Right lobe of liver (tissue), 6 donors: ENCODE results near the gene SH2D2A. TPM values are rescaled to one million over a fixed set of nuclear protein-coding genes. Genes with fewer than 3 reads are reported as not detected.

Experiments used
- ATAC-seq, 4 donors: fragments of 200-7000 bp; cut with Tn5 transposase; one replicate each; pipeline ENCODE4 v1.9.1; 2020; ENCODE audit warnings: mild to moderate bottlenecking in 4 of 4, moderate library complexity in 4 of 4
- DNase-seq, 3 donors: peaks; one replicate each; pipeline ENCODE4 v3.0.0-alpha.2; 2020
- H3K27ac ChIP-seq, 3 donors: fragments of 200-600 bp; one replicate each; pipeline ENCODE4 v1.8.0; 2022
- H3K27me3 ChIP-seq, 2 donors: fragments of 200-600 bp; one replicate each; pipeline ENCODE4 v1.8.0; 2022
- H3K36me3 ChIP-seq, 4 donors: fragments of 200-600 bp; sonication (generic) in 1 of 4; one replicate each; pipeline versions ENCODE4 v1.5.1 to v1.8.0; 2017 to 2022; ENCODE audit warnings: control low read depth in 1 of 4
- H3K4me1 ChIP-seq, 4 donors: fragments of 200-600 bp; sonication (generic) in 1 of 4; one replicate each; pipeline versions ENCODE4 v1.5.1 to v1.8.0; 2017 to 2022; ENCODE audit warnings: control low read depth in 1 of 4
- H3K4me3 ChIP-seq, 3 donors: fragments of 200-600 bp; one replicate each; pipeline ENCODE4 v1.8.0; 2022
- H3K9me3 ChIP-seq, 4 donors: fragments of 200-600 bp; sonication (generic) in 1 of 4; one replicate each; pipeline versions ENCODE4 v1.5.1 to v1.8.0; 2017 to 2022; ENCODE audit warnings: control low read depth in 1 of 4
- CTCF ChIP-seq, 4 donors: fragments of 200-600 bp in 3 of 4; fragments of 450-650 bp in 1 of 4; IDR thresholded peaks; one replicate each; pipeline versions ENCODE4 v1.5.1 to v1.8.0; 2016 to 2022; ENCODE audit warnings: antibody characterized with exemption in 4 of 4, mild to moderate bottlenecking in 2 of 4
- POLR2A ChIP-seq: fragments of 450-650 bp; IDR thresholded peaks from one replicate; pipeline ENCODE4 v1.6.1; 2017; ENCODE audit warnings: antibody characterized with exemption, mild to moderate bottlenecking
- WGBS: methylation state at CpG from one replicate; pipeline ENCODE4 v1.1.6; 2018; ENCODE audit warnings: low coverage, low lambda C conversion rate; ENCODE audit not compliant: insufficient coverage; ENCODE audit errors: missing lambda C conversion rate; 5-methylcytosine and 5-hydroxymethylcytosine counted together
- intact Hi-C, 2 donors: fragments of 100-400 bp; cut with DNase I; formaldehyde crosslinking; loops; one replicate each; pipeline versions ENCODE4 v1.11.2 to v1.14.1; 2022
- total RNA-seq, 6 experiments: library from RNA; depleted of rRNA in 2 of 6; stranded (reverse); fragments of >200 nt in 2 of 6; fragmentation: NEBNext Ultra II Directional in 3 of 6; extraction: Animal tissue kit (Norgen Biotek cat#: 25700) in 3 of 6; gene quantifications; one replicate each; pipeline versions ENCODE4 v1.1.0 to v1.2.4, GENCODE V29; 2016 to 2023
- donor health status: DM: no; HTN: yes; CAD: no.
- donor health status: DM: no; HTN: no; CAD: no.
- donor health status: DM: no; HTN: no; CAD: no.
- donor health status: DM: no; HTN: yes; CAD: no.
- donor health status: DM: no; HTN: yes; CAD: no.

The SH2D2A gene
- total RNA-seq, 6 experiments from 2014 or later: 0.32 to 1.3 (median 0.67) TPM

- no peak for TF ChIP-seq POLR2A
- no peak for ATAC-seq
- peaks cover 0 to 5% of the 10 kb centered on the region in 2 donors for H3K27me3 ChIP-seq
- H3K4me1 ChIP-seq: no peaks in the 10 kb centered on the region
- no peak overlapping the region for H3K27ac ChIP-seq
- H3K36me3 ChIP-seq: no peaks in the 10 kb centered on the region
- intact Hi-C loops: no loop called here
- H3K9me3 ChIP-seq: no peaks in the 10 kb centered on the region
- no peak for DNase-seq
- H3K4me3 ChIP-seq: no peak overlapping the region
- WGBS: 44% methylated on average over 4 of the region's 8 CpGs
Measured at GRCh38 chr1:156840186-156840897, 23.7 kb upstream of the SH2D2A start.

GRCh38 chr1:156839426-156840109 lies 22.9 kb upstream of the SH2D2A start:
- intact Hi-C loops: no loop called here
- no peak for ATAC-seq
- no peak overlapping the region for H3K4me3 ChIP-seq
- H3K36me3 ChIP-seq: no peaks in the 10 kb centered on the region
- WGBS: 37% methylated on average over 6 of the region's 9 CpGs
- no peak overlapping the region for H3K27ac ChIP-seq
- H3K9me3 ChIP-seq: no peaks in the 10 kb centered on the region
- DNase-seq: no peak
- TF ChIP-seq CTCF (IDR thresholded peaks at IDR 0.05) (no peak), POLR2A (no peak)
- no peaks in the 10 kb centered on the region for H3K27me3 ChIP-seq
- H3K4me1 ChIP-seq: no peaks in the 10 kb centered on the region

- Histone ChIP-seq H3K4me1 (no peaks in the 10 kb centered on the region), H3K4me3 (no peak overlapping the region), H3K27me3 (no peaks in the 10 kb centered on the region), H3K9me3 (no peaks in the 10 kb centered on the region), H3K36me3 (no peaks in the 10 kb centered on the region), H3K27ac (no peak overlapping the region)
- peak; percentile 55 to 84 (median 72) for ATAC-seq
- TF ChIP-seq CTCF (IDR thresholded peaks at IDR 0.05): peak; percentile 76 to 84 (median 80)
- no peak for TF ChIP-seq POLR2A
- no peak for DNase-seq
- no CpG with 5 or more reads among the region's 7 CpGs for WGBS
- intact Hi-C loops: no loop called here
Measured at GRCh38 chr1:156838972-156839371, 22.3 kb upstream of the SH2D2A start.

- Histone ChIP-seq H3K9me3 (no peaks in the 10 kb centered on the region), H3K4me1 (no peaks in the 10 kb centered on the region), H3K27ac (no peak overlapping the region), H3K36me3 (no peaks in the 10 kb centered on the region), H3K4me3 (no peak overlapping the region), H3K27me3 (no peaks in the 10 kb centered on the region)
- intact Hi-C loops: no loop called here
- TF ChIP-seq POLR2A (no peak), CTCF (IDR thresholded peaks at IDR 0.05) (no peak)
- ATAC-seq (no peak), DNase-seq (no peak)
- 71% methylated on average over 1 of the region's 4 CpGs for WGBS
Measured at GRCh38 chr1:156836892-156837291, 20.2 kb upstream of the SH2D2A start.

- Histone ChIP-seq H3K4me1 (no peaks in the 10 kb centered on the region), H3K27me3 (no peaks in the 10 kb centered on the region), H3K4me3 (no peak overlapping the region), H3K27ac (no peak overlapping the region), H3K36me3 (no peaks in the 10 kb centered on the region), H3K9me3 (no peaks in the 10 kb centered on the region)
- DNase-seq: no peak
- 42% methylated on average over 5 of the region's 5 CpGs for WGBS
- no peak for TF ChIP-seq CTCF (IDR thresholded peaks at IDR 0.05)
- TF ChIP-seq POLR2A: no peak
- no peak for ATAC-seq
- intact Hi-C loops: no loop called here
Measured at GRCh38 chr1:156836041-156836654, 19.5 kb upstream of the SH2D2A start.
